ENCODE data around the gene ST6GAL1. TPM values are rescaled to one million over a fixed set of nuclear protein-coding genes. Genes with fewer than 3 reads are reported as not detected.

The ST6GAL1 gene
- total RNA-seq, 4 donors from 2014 or later, result 24.7 to 58.1 (median 44.5) TPM

- Histone ChIP-seq H3K9me3 (no peaks in the 10 kb centered on the region), H3K4me1 (peaks cover 0 to 22% (median 4%) of the 10 kb centered on the region in 4 donors), H3K36me3 (peaks cover 0 to 22% (median 0%) of the 10 kb centered on the region in 3 donors), H3K27ac (peak overlapping the region in 2 of 4 donors; percentile 10 to 40), H3K4me3 (no peak overlapping the region), H3K27me3 (no peaks in the 10 kb centered on the region)
- DNase-seq (ENCODE audit: low spot score in 2 of 2), result no peak
- WGBS, 2 donors, result 73 to 93% methylated on average over 1 of the region's 1 CpG
- TF ChIP-seq EP300 (IDR thresholded peaks at IDR 0.05) (peak in 1 of 2 donors; percentile 38), CTCF (IDR thresholded peaks at IDR 0.05) (no peak), POLR2A (IDR thresholded peaks at IDR 0.05) (no peak)
Measured at GRCh38 chr3:186971578-186971977, 41.3 kb downstream of the ST6GAL1 start.

GRCh38 chr3:186973702-186974101 is 43.4 kb downstream of the ST6GAL1 start:
- Histone ChIP-seq H3K27me3 (no peaks in the 10 kb centered on the region), H3K9me3 (no peaks in the 10 kb centered on the region), H3K27ac (no peak overlapping the region), H3K36me3 (peaks cover 0 to 21% (median 0%) of the 10 kb centered on the region in 3 donors), H3K4me3 (no peak overlapping the region), H3K4me1 (peaks cover 0 to 25% (median 2%) of the 10 kb centered on the region in 4 donors)
- no peak for TF ChIP-seq POLR2A (IDR thresholded peaks at IDR 0.05)
- no peak for TF ChIP-seq CTCF (IDR thresholded peaks at IDR 0.05)
- TF ChIP-seq EP300 (IDR thresholded peaks at IDR 0.05), result no peak
- 90 to 93% methylated on average over 7 of the region's 7 CpGs for WGBS, 2 donors
- no peak for DNase-seq (ENCODE audit: low spot score in 2 of 2)

GRCh38 chr3:186974824-186975313 is 44.5 kb downstream of the ST6GAL1 start:
- Histone ChIP-seq H3K4me3 (no peak overlapping the region), H3K36me3 (peaks cover 0 to 25% (median 0%) of the 10 kb centered on the region in 3 donors), H3K27ac (no peak overlapping the region), H3K9me3 (no peaks in the 10 kb centered on the region), H3K4me1 (peaks cover 0 to 25% (median 2%) of the 10 kb centered on the region in 4 donors), H3K27me3 (no peaks in the 10 kb centered on the region)
- DNase-seq (ENCODE audit: low spot score in 2 of 2), result no peak
- TF ChIP-seq CTCF (IDR thresholded peaks at IDR 0.05) (no peak), POLR2A (IDR thresholded peaks at IDR 0.05) (no peak), EP300 (IDR thresholded peaks at IDR 0.05) (no peak)
- WGBS, 2 donors, result 89 to 92% methylated on average over 9 of the region's 9 CpGs

- Histone ChIP-seq H3K36me3 (peaks cover 0 to 27% (median 0%) of the 10 kb centered on the region in 3 donors), H3K27ac (peak overlapping the region in 1 of 4 donors; percentile 31), H3K9me3 (no peaks in the 10 kb centered on the region), H3K4me1 (peaks cover 0 to 25% (median 2%) of the 10 kb centered on the region in 4 donors), H3K4me3 (no peak overlapping the region), H3K27me3 (no peaks in the 10 kb centered on the region)
- TF ChIP-seq POLR2A (IDR thresholded peaks at IDR 0.05) (no peak), CTCF (IDR thresholded peaks at IDR 0.05) (no peak), EP300 (IDR thresholded peaks at IDR 0.05) (no peak)
- 87 to 89% methylated on average over 6 of the region's 6 CpGs for WGBS, 2 donors
- no peak for DNase-seq (ENCODE audit: low spot score in 2 of 2)
Measured at GRCh38 chr3:186975726-186976125, 45.4 kb downstream of the ST6GAL1 start.

- Histone ChIP-seq H3K4me1 (peaks cover 0 to 17% (median 0%) of the 10 kb centered on the region in 4 donors), H3K36me3 (peaks cover 0 to 27% (median 0%) of the 10 kb centered on the region in 3 donors), H3K27ac (peak overlapping the region in 3 of 4 donors; percentile 38 to 76 (median 58)), H3K27me3 (no peaks in the 10 kb centered on the region), H3K9me3 (no peaks in the 10 kb centered on the region), H3K4me3 (no peak overlapping the region)
- 44 to 51% methylated on average over 17 of the region's 17 CpGs for WGBS, 2 donors
- DNase-seq (ENCODE audit: low spot score in 2 of 2), result peak; percentile 38 to 50
- TF ChIP-seq EP300 (IDR thresholded peaks at IDR 0.05) (peak in 1 of 2 donors; percentile 68), POLR2A (IDR thresholded peaks at IDR 0.05) (no peak), CTCF (IDR thresholded peaks at IDR 0.05) (no peak)
Measured at GRCh38 chr3:186976837-186977750, 46.8 kb downstream of the ST6GAL1 start.
